Stimulated activated CD8-positive, alpha-beta memory T cell treated with anti-CD3 and anti-CD28 coated beads, Interleukin-12 subunit alpha, Interleukin-12 subunit beta, amount 100 ng/mL, for 4 hours (primary cell): ENCODE measurements around the gene EPHA4.

Experiments used
- DNase-seq: peaks from one replicate; pipeline ENCODE4 v3.0.0-alpha.2; 2020; ENCODE audit warnings: low read depth

EPHA4 gene

GRCh38 chr2:221392228-221392881, 179.7 kb downstream of the EPHA4 start:
- no peak for DNase-seq

- DNase-seq = no peak
Observed at GRCh38 chr2:221390878-221391277, 181.2 kb downstream of the EPHA4 start.

GRCh38 chr2:221389904-221390303, 182.2 kb downstream of the EPHA4 start:
- DNase-seq = no peak

- no peak for DNase-seq
Observed at GRCh38 chr2:221389421-221389820, 182.7 kb downstream of the EPHA4 start.

- no peak for DNase-seq
Observed at GRCh38 chr2:221388891-221389290, 183.2 kb downstream of the EPHA4 start.

- no peak for DNase-seq
Observed at GRCh38 chr2:221385716-221386115, 186.4 kb downstream of the EPHA4 start.

GRCh38 chr2:221381928-221382488, 190.1 kb downstream of the EPHA4 start:
- DNase-seq = no peak

- DNase-seq = no peak
Observed at GRCh38 chr2:221380686-221381085, 191.4 kb downstream of the EPHA4 start.

- DNase-seq = no peak
Observed at GRCh38 chr2:221380062-221380461, 192.0 kb downstream of the EPHA4 start.

GRCh38 chr2:221377597-221377996, 194.5 kb downstream of the EPHA4 start:
- no peak for DNase-seq

GRCh38 chr2:221377066-221377465, 195.0 kb downstream of the EPHA4 start:
- no peak for DNase-seq

GRCh38 chr2:221374234-221374633, 197.9 kb downstream of the EPHA4 start:
- DNase-seq = no peak

GRCh38 chr2:221372907-221373306, 199.2 kb downstream of the EPHA4 start:
- DNase-seq = no peak

GRCh38 chr2:221372159-221372884, 199.8 kb downstream of the EPHA4 start:
- DNase-seq = no peak

GRCh38 chr2:221371347-221371746, 200.8 kb downstream of the EPHA4 start:
- DNase-seq = no peak

GRCh38 chr2:221370857-221371211, 201.3 kb downstream of the EPHA4 start:
- no peak for DNase-seq

- no peak for DNase-seq
Observed at GRCh38 chr2:221370076-221370856, 201.8 kb downstream of the EPHA4 start.
